GM19351 (cell line): Measurements from ENCODE around the gene DLX2.

ENCODE experiments used
- ATAC-seq: cut with Tn5 transposase; IDR thresholded peaks from one replicate; pipeline ENCODE4 v1.9.1; 2021; ENCODE audit warnings: mild to moderate bottlenecking, moderate library complexity; ENCODE audit not compliant: unreplicated experiment

DLX2 gene

GRCh38 chr2:172056293-172056692, 46.4 kb downstream of the DLX2 start:
- no peak for ATAC-seq

GRCh38 chr2:172053486-172053885, 49.2 kb downstream of the DLX2 start:
- ATAC-seq: no peak

GRCh38 chr2:172052000-172052983, 50.4 kb downstream of the DLX2 start:
- ATAC-seq: no peak

- no peak for ATAC-seq
Observed at GRCh38 chr2:172050479-172051125, 52.1 kb downstream of the DLX2 start.

GRCh38 chr2:172049567-172050120, 53.1 kb downstream of the DLX2 start:
- ATAC-seq: no peak
